A549 (cell line): ENCODE results near the gene HDHD5. TPM values are rescaled to one million over a fixed set of nuclear protein-coding genes. Genes with fewer than 3 reads are reported as not detected.

Experiments used
- ATAC-seq, 2 experiments: fragments of 200-7000 bp in 1 of 2; fragments of >200 bp in 1 of 2; cut with Nextera tagmentation in 1 of 2; cut with Tn5 transposase in 1 of 2; 3 replicates each; pipeline versions ENCODE4 v1.8.0 to v1.9.1; 2018 to 2020; ENCODE audit warnings: mild to moderate bottlenecking in 1 of 2, moderate library complexity in 1 of 2
- CTCF ChIA-PET: fragments of 300-600 bp; sonication (Branson Sonifier 250); formaldehyde crosslinking; extraction: SDS; loops from one replicate; lab custom pipeline; 2021; ENCODE audit warnings: antibody characterized with exemption, inconsistent platforms; lab: Yijun Ruan, JAX
- POLR2A ChIA-PET: fragments of 350-600 bp; formaldehyde crosslinking; extraction: SDS; loops from one replicate; lab custom pipeline; 2021; ENCODE audit warnings: antibody characterized with exemption, inconsistent platforms; lab: Yijun Ruan, JAX
- DNase-seq, 2 experiments: peaks; one replicate each; pipeline versions ENCODE4 v3.0.0 to v3.0.0-alpha.2; 2011 to 2016; ENCODE audit warnings: low read depth in 1 of 2, low spot score in 1 of 2
- FAIRE-seq: peaks from 2 replicates; lab custom pipeline; 2011; peaks lifted over from hg19 to GRCh38; lab: Jason Lieb, UNC
- H3K27ac ChIP-seq, 2 experiments: fragments of >200 bp; sonication (Bioruptor Twin); formaldehyde crosslinking; 3 replicates each; pipeline ENCODE4 v1.5.1; 2016 to 2017
- H3K4me1 ChIP-seq: fragments of >200 bp; sonication (Bioruptor Twin); formaldehyde crosslinking; 3 replicates; pipeline ENCODE4 v1.6.1; 2016
- H3K4me2 ChIP-seq: fragments of >200 bp; sonication (Bioruptor Twin); formaldehyde crosslinking; 3 replicates; pipeline ENCODE4 v1.6.1; 2016
- H3K4me3 ChIP-seq: fragments of >200 bp; sonication (Bioruptor Twin); formaldehyde crosslinking; 3 replicates; pipeline ENCODE4 v1.5.1; 2016
- H3K9me3 ChIP-seq: fragments of >200 bp; sonication (Bioruptor Twin); formaldehyde crosslinking; 3 replicates; pipeline ENCODE4 v1.6.1; 2016
- CHD4 ChIP-seq: fragments of 200-600 bp; sonication (generic); IDR thresholded peaks from 2 replicates; pipeline ENCODE4 v1.6.1; 2016; ENCODE audit warnings: antibody characterized with exemption, mild to moderate bottlenecking, borderline replicate concordance
- CTCF ChIP-seq: fragments of >200 bp; sonication (Bioruptor Twin); formaldehyde crosslinking; IDR thresholded peaks from 3 replicates; pipeline ENCODE4 v1.5.1; 2016
- FOSL2 ChIP-seq, 2 experiments: fragments of 450-650 bp in 1 of 2; fragments of >200 bp in 1 of 2; sonication (Bioruptor Twin) in 1 of 2; formaldehyde crosslinking; IDR thresholded peaks; 2 replicates each; pipeline versions ENCODE4 v1.5.0 to v1.6.1; 2016 to 2020; ENCODE audit warnings: mild to moderate bottlenecking in 1 of 2, moderate library complexity in 1 of 2
- HMGXB4 ChIP-seq: fragments of 250-450 bp; sonication (Bioruptor Pico); IDR thresholded peaks from 2 replicates; pipeline ENCODE4 v1.5.0; 2021; ENCODE audit warnings: mild to moderate bottlenecking, moderate library complexity, borderline replicate concordance
- KDM1A ChIP-seq: fragments of 200-600 bp; sonication (generic); IDR thresholded peaks from 2 replicates; pipeline ENCODE4 v1.6.1; 2016; ENCODE audit warnings: low read depth, mild to moderate bottlenecking
- NFE2L2 ChIP-seq: fragments of 150-350 bp; conservative IDR thresholded peaks from 2 replicates; pipeline ENCODE4 v1.6.1; 2014; ENCODE audit warnings: low read length
- NR3C1 ChIP-seq: fragments of >200 bp; sonication (Bioruptor Twin); formaldehyde crosslinking; IDR thresholded peaks from 3 replicates; pipeline ENCODE4 v1.6.1; 2017
- RAD21 ChIP-seq, 2 experiments: fragments of >200 bp in 1 of 2; sonication (Bioruptor Twin) in 1 of 2; formaldehyde crosslinking in 1 of 2; IDR thresholded peaks in 1 of 2; conservative IDR thresholded peaks in 1 of 2; 2 replicates in 1 of 2; 3 replicates in 1 of 2; pipeline ENCODE4 v1.6.1; 2012 to 2018; ENCODE audit warnings: inconsistent platforms in 1 of 2
- RARB ChIP-seq: fragments of 250-450 bp; sonication (Bioruptor Pico); IDR thresholded peaks from 2 replicates; pipeline ENCODE4 v1.8.0; 2021; ENCODE audit warnings: mild to moderate bottlenecking, moderate library complexity
- REST ChIP-seq: fragments of 200-600 bp; sonication (generic); IDR thresholded peaks from 2 replicates; pipeline ENCODE4 v1.6.1; 2016; ENCODE audit warnings: antibody characterized with exemption, mild to moderate bottlenecking, moderate library complexity
- SMC3 ChIP-seq: fragments of >200 bp; sonication (Bioruptor Twin); formaldehyde crosslinking; IDR thresholded peaks from 3 replicates; pipeline ENCODE4 v1.6.1; 2018; ENCODE audit warnings: inconsistent platforms
- SREBF2 ChIP-seq: fragments of 450-650 bp; IDR thresholded peaks from 2 replicates; pipeline ENCODE4 v1.6.1; 2014; ENCODE audit warnings: mild to moderate bottlenecking, moderate library complexity
- TP53 ChIP-seq: fragments of 250-450 bp; sonication (Bioruptor Pico); IDR thresholded peaks from 2 replicates; pipeline ENCODE4 v1.5.0; 2021; ENCODE audit warnings: mild to moderate bottlenecking, moderate library complexity
- USF2 ChIP-seq: fragments of 450-650 bp; IDR thresholded peaks from 2 replicates; pipeline ENCODE4 v1.6.1; 2014; ENCODE audit warnings: antibody characterized with exemption
- ZC3H11A ChIP-seq: fragments of 450-650 bp; IDR thresholded peaks from 2 replicates; pipeline ENCODE4 v1.6.1; 2014; ENCODE audit warnings: antibody characterized with exemption, mild to moderate bottlenecking
- WGBS: methylation state at CpG from one replicate; pipeline ENCODE4 v1.1.6; 2017; ENCODE audit errors: missing lambda C conversion rate; 5-methylcytosine and 5-hydroxymethylcytosine counted together
- polyA plus RNA-seq, 4 experiments: library from polyadenylated mRNA; depleted of rRNA in 3 of 4; stranded (reverse); fragments of >200 nt; fragmentation: RNase III in 1 of 4; extraction: RNeasy Plus Mini Kit Qiagen cat#74134 plus additional on column Dnase treatment in 1 of 4; gene quantifications; 2 replicates in 3 of 4; 3 replicates in 1 of 4; pipeline ENCODE4 v1.2.3, GENCODE V29; 2011 to 2017

The HDHD5 gene
- polyA plus RNA-seq, 2 of the 4 experiments (the other 2 are of a cell fraction), result 19.7 to 35.5 TPM

- Histone ChIP-seq H3K4me1 (no peaks in the 10 kb centered on the region), H3K27ac (0 out of 6 replicates have a peak overlapping the region, but pooled peaks of 1 of the 2 experiments have one; percentile 37), H3K9me3 (no peaks in the 10 kb centered on the region), H3K4me3 (peak overlapping the region; percentile 44), H3K4me2 (peak overlapping the region; percentile 84)
- no peak for DNase-seq
- TF ChIP-seq CHD4 (no peak), NFE2L2 (no peak), FOSL2 (IDR thresholded peaks at IDR 0.05) (no peak), FOSL2 (CRISPR knock-in tag; IDR thresholded peaks at IDR 0.05) (no peak), NR3C1 (no peak), KDM1A (no peak), ZC3H11A (no peak), USF2 (no peak), RARB (no peak)
- ATAC-seq, result peak; percentile 30 to 37; a peak in 3 of 6 replicates
- WGBS, result 4% methylated on average over 10 of the region's 70 CpGs
- FAIRE-seq, result no peak
- CTCF ChIA-PET, result no interaction called here
- POLR2A ChIA-PET, result no interaction called here
Measured at GRCh38 chr22:17120711-17121232, 38.3 kb downstream of the HDHD5 start.

- peak; percentile 82 for TF ChIP-seq REST
- no peak for TF ChIP-seq NR3C1
- TF ChIP-seq SMC3, result no peak
- CTCF ChIA-PET, result interaction anchor here (1.0 to 2.7 kb wide), 2 partner anchors 23 to 52 kb away, joined by 3 to 10 read pairs; no protein-coding TSS in a partner anchor
- Histone ChIP-seq H3K4me1 (no peaks in the 10 kb centered on the region), H3K4me2 (peak overlapping the region; percentile 84), H3K27ac (no peak overlapping the region), H3K9me3 (no peaks in the 10 kb centered on the region), H3K4me3 (peak overlapping the region; percentile 44)
- FAIRE-seq (no peak), DNase-seq (peak in 1 of 2 experiments; percentile 27), ATAC-seq (peak; percentile 63 to 89)
- 80% methylated on average over 1 of the region's 45 CpGs for WGBS
- POLR2A ChIA-PET, result interaction anchor here (1.4 kb wide), 1 partner anchor 52 kb away, joined by 5 read pairs; no protein-coding TSS in a partner anchor
Measured at GRCh38 chr22:17120281-17120680, 38.8 kb downstream of the HDHD5 start.

GRCh38 chr22:17119481-17120202 is 39.4 kb downstream of the HDHD5 start:
- Histone ChIP-seq H3K4me3 (no peak overlapping the region), H3K4me2 (no peak overlapping the region), H3K4me1 (no peaks in the 10 kb centered on the region), H3K9me3 (no peaks in the 10 kb centered on the region), H3K27ac (no peak overlapping the region)
- ChIA-PET POLR2A (interaction anchor here (1.4 kb wide), 1 partner anchor 52 kb away, joined by 5 read pairs; no protein-coding TSS in a partner anchor), CTCF (interaction anchor here (1.0 to 2.7 kb wide), 3 partner anchors 22 to 382 kb away, joined by 3 to 10 read pairs (median 9); no protein-coding TSS in a partner anchor)
- TF ChIP-seq SREBF2 (no peak), CTCF (0 out of 3 replicates have a peak, but pooled peaks have one; percentile 10), RAD21 (conservative IDR thresholded peaks at IDR 0.05 in 1 of 2, IDR thresholded peaks at IDR 0.05 in 1 of 2) (peak; percentile 21 to 32; a peak in 3 of 5 replicates), HMGXB4 (CRISPR knock-in tag) (no peak), TP53 (CRISPR knock-in tag) (no peak), SMC3 (0 out of 3 replicates have a peak, but pooled peaks have one; percentile 14)
- DNase-seq, result peak in 1 of 2 experiments; percentile 59
- 79% methylated on average over 24 of the region's 63 CpGs for WGBS
- peak in 1 of 2 experiments; percentile 78; a peak in 3 of 6 replicates for ATAC-seq
- no peak for FAIRE-seq
